ENCODE data around the gene FBXL15.

DNA sequence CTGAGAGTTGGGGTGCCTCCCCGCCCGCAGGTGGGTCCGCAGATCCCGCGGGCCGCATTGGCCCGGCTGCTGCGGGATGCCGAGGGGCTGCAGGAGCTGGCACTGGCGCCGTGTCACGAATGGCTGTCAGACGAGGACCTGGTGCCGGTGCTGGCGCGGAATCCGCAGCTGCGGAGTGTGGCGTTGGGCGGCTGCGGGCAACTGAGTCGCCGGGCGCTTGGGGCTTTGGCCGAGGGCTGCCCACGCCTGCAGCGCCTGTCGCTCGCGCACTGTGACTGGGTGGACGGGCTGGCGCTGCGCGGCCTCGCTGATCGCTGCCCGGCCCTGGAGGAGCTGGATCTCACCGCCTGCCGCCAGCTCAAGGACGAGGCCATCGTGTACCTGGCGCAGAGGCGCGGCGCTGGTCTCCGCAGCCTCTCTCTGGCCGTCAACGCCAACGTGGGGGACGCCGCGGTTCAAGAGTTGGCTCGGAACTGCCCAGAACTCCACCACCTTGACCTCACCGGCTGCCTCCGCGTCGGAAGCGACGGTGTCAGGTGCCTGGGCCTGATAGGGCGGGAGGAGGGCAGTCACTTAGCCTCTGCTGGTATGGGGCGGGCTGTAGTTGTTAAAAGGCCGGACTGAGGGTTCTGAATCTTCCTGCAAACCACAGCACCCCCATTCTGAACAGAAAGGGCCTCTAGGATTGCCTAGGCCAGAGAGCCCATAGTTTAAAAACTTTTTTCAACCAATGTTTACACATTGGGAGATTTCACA lies 1.3 kb downstream of the FBXL15 start:
- TF ChIP-seq CTCF (IDR thresholded peaks at IDR 0.05; ENCODE audit: extremely low read depth in 1 of 2, insufficient read depth in 1 of 2, low read depth in 1 of 2, low read length in 2 of 2) (no peak), POLR2A (IDR thresholded peaks at IDR 0.05; ENCODE audit: low read depth, low read length) (no peak), POLR2AphosphoS5 (IDR thresholded peaks at IDR 0.05; ENCODE audit: insufficient read depth, low read depth, low read length) (no peak), EZH2 (IDR thresholded peaks at IDR 0.05; ENCODE audit: borderline replicate concordance, low read depth, low read length, severe bottlenecking) (no peak), MAX (IDR thresholded peaks at IDR 0.05; ENCODE audit: insufficient read depth, insufficient read length) (no peak), MYC (IDR thresholded peaks at IDR 0.05; ENCODE audit: low read depth, low read length) (no peak), FOS (IDR thresholded peaks at IDR 0.05; ENCODE audit: borderline replicate concordance, insufficient read depth, low read length) (no peak), JUN (IDR thresholded peaks at IDR 0.05; ENCODE audit: borderline replicate concordance, insufficient read depth, insufficient read length, low read depth) (no peak), GATA2 (IDR thresholded peaks at IDR 0.05; ENCODE audit: insufficient read depth, insufficient read length, low read depth, low read length) (no peak)
